AG04450 (cell line): ENCODE data around the gene ETV6. TPM values are rescaled to one million over a fixed set of nuclear protein-coding genes. Genes with fewer than 3 reads are reported as not detected.

ENCODE experiments used
- CTCF ChIA-PET: fragments of 300-600, 350-600 bp; formaldehyde crosslinking; extraction: SDS; loops from one replicate; lab custom pipeline; 2022; ENCODE audit warnings: antibody characterized with exemption, inconsistent platforms; lab: Charles Lee
- POLR2A ChIA-PET: fragments of 350-600 bp; formaldehyde crosslinking; extraction: SDS; loops from one replicate; lab custom pipeline; 2021; ENCODE audit warnings: antibody characterized with exemption, inconsistent platforms; lab: Yijun Ruan, JAX
- DNase-seq: peaks from one replicate; pipeline ENCODE4 v3.0.0-alpha.2; 2011; ENCODE audit warnings: low read depth, low spot score
- H3K27ac ChIP-seq: one replicate; pipeline ENCODE4 v1.5.1; 2012; ENCODE audit warnings: low read depth, low read length, control low read depth
- H3K27me3 ChIP-seq: one replicate; pipeline ENCODE4 v1.6.0; 2012; ENCODE audit warnings: low read length; ENCODE audit not compliant: control insufficient read depth, insufficient read depth
- H3K4me3 ChIP-seq: 2 replicates; pipeline ENCODE4 v1.5.1; 2011; ENCODE audit warnings: mild to moderate bottlenecking, low read depth, low read length, control low read depth
- H3K9me3 ChIP-seq: 2 replicates; pipeline ENCODE4 v1.5.1; 2012; ENCODE audit warnings: low read length; ENCODE audit not compliant: control insufficient read depth, insufficient read depth
- CTCF ChIP-seq: IDR thresholded peaks from 2 replicates; pipeline ENCODE4 v1.5.1; 2011; ENCODE audit warnings: low read depth, low read length, control low read depth, inconsistent platforms
- polyA plus RNA-seq: library from polyadenylated mRNA; depleted of rRNA; stranded (reverse); fragments of >200 nt; gene quantifications from 2 replicates; pipeline ENCODE4 v1.2.3, GENCODE V29; 2011

The ETV6 gene
- polyA plus RNA-seq, 1 experiment, result 7.9 TPM

- H3K27ac ChIP-seq, result no peak overlapping the region
- ChIA-PET CTCF (interaction anchor here (1.2 kb wide), 1 partner anchor 25 kb away, joined by 3 read pairs; no protein-coding TSS in a partner anchor), POLR2A (no interaction called here)
- TF ChIP-seq CTCF, result no peak
- H3K27me3 ChIP-seq, result no peaks in the 10 kb centered on the region
- no peaks in the 10 kb centered on the region for H3K9me3 ChIP-seq
- H3K4me3 ChIP-seq, result no peak overlapping the region
- DNase-seq, result no peak
Observed at GRCh38 chr12:11826574-11826973, 177.1 kb downstream of the ETV6 start.

- ChIA-PET POLR2A (no interaction called here), CTCF (no interaction called here)
- TF ChIP-seq CTCF, result no peak
- Histone ChIP-seq H3K9me3 (no peaks in the 10 kb centered on the region), H3K4me3 (no peak overlapping the region), H3K27me3 (no peaks in the 10 kb centered on the region), H3K27ac (peak overlapping the region; percentile 31)
- no peak for DNase-seq
Observed at GRCh38 chr12:11827091-11828061, 177.9 kb downstream of the ETV6 start.

- H3K9me3 ChIP-seq, result no peaks in the 10 kb centered on the region
- ChIA-PET CTCF (interaction anchor here (1.5 kb wide), 1 partner anchor 249 kb away, joined by 3 read pairs; no protein-coding TSS in a partner anchor), POLR2A (no interaction called here)
- no peak overlapping the region for H3K27ac ChIP-seq
- TF ChIP-seq CTCF, result no peak
- DNase-seq, result no peak
- H3K27me3 ChIP-seq, result no peaks in the 10 kb centered on the region
- no peak overlapping the region for H3K4me3 ChIP-seq
Observed at GRCh38 chr12:11829764-11830194, 180.3 kb downstream of the ETV6 start.

GRCh38 chr12:11830307-11830801, 180.9 kb downstream of the ETV6 start:
- TF ChIP-seq CTCF, result no peak
- ChIA-PET POLR2A (no interaction called here), CTCF (no interaction called here)
- H3K27ac ChIP-seq, result no peak overlapping the region
- no peaks in the 10 kb centered on the region for H3K9me3 ChIP-seq
- H3K4me3 ChIP-seq, result no peak overlapping the region
- no peak for DNase-seq
- no peaks in the 10 kb centered on the region for H3K27me3 ChIP-seq

- H3K4me3 ChIP-seq, result no peak overlapping the region
- no peak for DNase-seq
- no peak for TF ChIP-seq CTCF
- ChIA-PET POLR2A (no interaction called here), CTCF (no interaction called here)
- H3K27ac ChIP-seq, result no peak overlapping the region
- no peaks in the 10 kb centered on the region for H3K9me3 ChIP-seq
- H3K27me3 ChIP-seq, result no peaks in the 10 kb centered on the region
Observed at GRCh38 chr12:11832093-11832492, 182.6 kb downstream of the ETV6 start.
